HepG2 (cell line): ENCODE measurements around the gene FGF2. TPM values are rescaled to one million over a fixed set of nuclear protein-coding genes. Genes with fewer than 3 reads are reported as not detected.
A peak's percentile ranks its signal among the peaks of the same experiment; 100 is the strongest.

Experiments used
- ATAC-seq: fragments of 200-7000 bp; cut with Tn5 transposase; 3 replicates; pipeline ENCODE4 v1.9.1; 2020; ENCODE audit warnings: mild to moderate bottlenecking, moderate library complexity
- BruUV-seq: library from RNA; stranded (reverse); fragments of 400-500 nt; replicated peaks from 2 replicates; lab custom pipeline; 2021; lab: Mats Ljungman, UMichigan
- CTCF ChIA-PET: fragments of 300-600 bp; formaldehyde crosslinking; extraction: SDS; loops from one replicate; lab custom pipeline; 2021; ENCODE audit warnings: low total read pairs, inconsistent platforms, low intra/inter-chr PET ratio; lab: Yijun Ruan, JAX
- POLR2A ChIA-PET: fragments of 350-600 bp; sonication (Branson Sonifier 250); formaldehyde crosslinking; loops from one replicate; lab custom pipeline; 2020; ENCODE audit warnings: antibody characterized with exemption, inconsistent platforms; lab: Yijun Ruan, JAX
- DNase-seq: peaks from one replicate; pipeline ENCODE4 v3.0.0-alpha.2; 2015; ENCODE audit warnings: low spot score
- FAIRE-seq: peaks from 3 replicates; lab custom pipeline; 2011; peaks lifted over from hg19 to GRCh38; lab: Jason Lieb, UNC
- H2AFZ ChIP-seq: one replicate; pipeline ENCODE4 v1.6.1; 2011; ENCODE audit warnings: low read length, inconsistent platforms
- H3K27ac ChIP-seq: fragments of 300-600 bp; 3 replicates; pipeline ENCODE4 v1.8.0; 2011; ENCODE audit warnings: mixed run types, mild to moderate bottlenecking, mixed read lengths, low read length, inconsistent platforms; ENCODE audit not compliant: insufficient read depth; ENCODE audit errors: extremely low read length
- H3K27me3 ChIP-seq, 2 experiments: fragments of 200-600 bp in 1 of 2; 2 replicates in 1 of 2; 3 replicates in 1 of 2; pipeline versions ENCODE4 v1.6.0 to v1.8.0; 2011; ENCODE audit warnings: low read length in 2 of 2, mild to moderate bottlenecking in 2 of 2, moderate library complexity in 2 of 2, inconsistent platforms in 1 of 2; ENCODE audit not compliant: insufficient read depth in 2 of 2, control insufficient read depth in 1 of 2
- H3K36me3 ChIP-seq, 2 experiments: fragments of 200-600 bp in 1 of 2; replicated peaks in 1 of 2; 2 replicates in 1 of 2; 3 replicates in 1 of 2; pipeline versions ENCODE4 v1.5.1 to v1.8.0; 2011; ENCODE audit warnings: low read length in 2 of 2, inconsistent platforms in 1 of 2; ENCODE audit not compliant: insufficient read depth in 2 of 2, control insufficient read depth in 1 of 2
- H3K4me1 ChIP-seq: 2 replicates; pipeline ENCODE4 v1.5.1; 2012; ENCODE audit warnings: low read length, inconsistent platforms; ENCODE audit not compliant: insufficient read depth
- H3K4me2 ChIP-seq: 2 replicates; pipeline ENCODE4 v1.6.0; 2011; ENCODE audit warnings: low read depth, low read length, inconsistent platforms
- H3K4me3 ChIP-seq, 3 experiments: fragments of 200-600 bp in 1 of 3; sonication (generic), shearing (Covaris generic) in 1 of 3; replicated peaks in 1 of 3; 2 replicates each; pipeline ENCODE4 v1.5.1; 2011 to 2016; ENCODE audit warnings: low read length in 3 of 3, inconsistent platforms in 2 of 3, low read depth in 2 of 3, mild to moderate bottlenecking in 2 of 3, control low read depth in 1 of 3, mixed read lengths in 1 of 3; ENCODE audit not compliant: insufficient read depth in 1 of 3
- H3K79me2 ChIP-seq: one replicate; pipeline ENCODE4 v1.6.1; 2011; ENCODE audit warnings: low read length, inconsistent platforms; ENCODE audit not compliant: insufficient read depth
- H3K9ac ChIP-seq: 2 replicates; pipeline ENCODE4 v1.6.0; 2011; ENCODE audit warnings: mild to moderate bottlenecking, low read depth, low read length, inconsistent platforms; ENCODE audit not compliant: insufficient read depth
- H3K9me3 ChIP-seq: 2 replicates; pipeline ENCODE4 v1.5.1; 2012; ENCODE audit warnings: mild to moderate bottlenecking, low read length
- H4K20me1 ChIP-seq: 2 replicates; pipeline ENCODE4 v1.6.0; 2011; ENCODE audit warnings: inconsistent platforms, mild to moderate bottlenecking, low read length, moderate library complexity; ENCODE audit not compliant: insufficient read depth
- GFI1 ChIP-seq: sonication (generic); formaldehyde crosslinking; IDR thresholded peaks from 2 replicates; pipeline ENCODE4 v1.5.0; 2020; ENCODE audit warnings: missing genetic modification reagents, mild to moderate bottlenecking, borderline replicate concordance
- HCFC1 ChIP-seq: fragments of 150-350 bp; IDR thresholded peaks from 2 replicates; pipeline ENCODE4 v1.6.1; 2014; ENCODE audit warnings: low read depth, low read length
- HOXD1 ChIP-seq: sonication (generic); formaldehyde crosslinking; IDR thresholded peaks from 2 replicates; pipeline ENCODE4 v1.5.0; 2020; ENCODE audit warnings: missing genetic modification reagents
- LCORL ChIP-seq, 2 experiments: fragments of 450-650 bp in 1 of 2; sonication (generic) in 1 of 2; formaldehyde crosslinking in 1 of 2; IDR thresholded peaks; 2 replicates each; pipeline versions ENCODE4 v1.5.0 to v1.6.1; 2017 to 2020; ENCODE audit warnings: antibody characterized with exemption in 1 of 2, missing genetic modification reagents in 1 of 2
- PPARG ChIP-seq: conservative IDR thresholded peaks from 2 replicates; pipeline ENCODE4 v1.6.1; 2016; ENCODE audit warnings: missing biosample characterization, missing genetic modification reagents
- SRSF1 ChIP-seq: fragments of 200-400 bp; formaldehyde crosslinking; optimal IDR thresholded peaks from 2 replicates; pipeline ENCODE3; 2017; ENCODE audit warnings: mild to moderate bottlenecking, low read depth, low read length, moderate library complexity
- ZFP36 ChIP-seq: fragments of 150-350 bp; IDR thresholded peaks from 2 replicates; pipeline ENCODE4 v1.6.1; 2018; ENCODE audit warnings: borderline replicate concordance, low read length, low read depth; ENCODE audit not compliant: partially characterized antibody
- ZNF180 ChIP-seq: sonication (generic); formaldehyde crosslinking; IDR thresholded peaks from 2 replicates; pipeline ENCODE4 v1.4.0; 2020; ENCODE audit warnings: low read depth, missing genetic modification reagents, borderline replicate concordance
- ZNF512B ChIP-seq: sonication (generic); formaldehyde crosslinking; IDR thresholded peaks from 2 replicates; pipeline ENCODE4 v1.5.1; 2020; ENCODE audit warnings: missing genetic modification reagents, mild to moderate bottlenecking, borderline replicate concordance
- ZNF577 ChIP-seq: sonication (generic); formaldehyde crosslinking; IDR thresholded peaks from 2 replicates; pipeline ENCODE4 v1.4.0; 2020; ENCODE audit warnings: mild to moderate bottlenecking, low read depth, missing genetic modification reagents, borderline replicate concordance
- ZNF672 ChIP-seq: sonication (generic); formaldehyde crosslinking; IDR thresholded peaks from 2 replicates; pipeline ENCODE4 v1.8.1; 2022; ENCODE audit warnings: missing genetic modification reagents
- ZNF883 ChIP-seq: sonication (generic); formaldehyde crosslinking; IDR thresholded peaks from 2 replicates; pipeline ENCODE4 v1.5.1; 2020; ENCODE audit warnings: mild to moderate bottlenecking, missing genetic modification reagents; ENCODE audit errors: not compliant biosample characterization
- WGBS: methylation state at CpG from one replicate; pipeline ENCODE4 v1.1.6; 2017; ENCODE audit warnings: low lambda C conversion rate; 5-methylcytosine and 5-hydroxymethylcytosine counted together
- in situ Hi-C: cut with HindIII; loops from 2 replicates; pipeline ENCODE4 v1.10.0; 2017; ENCODE audit warnings: low pct_unique_long_range_greater_than_20kb; ENCODE audit not compliant: extremely low pct_ligation_motif_present
- intact Hi-C: fragments of 100-400 bp; cut with micrococcal nuclease; formaldehyde crosslinking; loops from one replicate; pipeline ENCODE4 v1.10.0; 2022; ENCODE audit not compliant: unreplicated experiment
- polyA plus RNA-seq, 8 experiments: library from polyadenylated mRNA; depleted of rRNA in 3 of 8; stranded (reverse) in 7 of 8; unstranded in 1 of 8; fragments of >200 nt; fragmentation: Illumina TruSeq in 4 of 8; extraction: Trizol in 4 of 8; gene quantifications; 2 replicates each; pipeline versions ENCODE4 v1.2.1 to v1.2.3, GENCODE V29; 2011 to 2016; ENCODE audit warnings: low read depth in 4 of 8, missing spikeins in 1 of 8, mixed read lengths in 1 of 8; ENCODE audit not compliant: insufficient read depth in 1 of 8
- total RNA-seq, 5 experiments: library from RNA; depleted of rRNA; stranded (reverse); fragments of >200 nt; fragmentation: Illumina TruSeq; extraction: Trizol; gene quantifications; 2 replicates each; pipeline ENCODE4 v1.2.3, GENCODE V29; 2016; ENCODE audit warnings: low read depth in 1 of 5

Gene FGF2
- total and polyA plus RNA-seq, 2 of the 13 experiments (the other 11 are each of a cell fraction or from before 2014, with no cell fraction given), result 0.01 to 0.02 TPM

- no peak for FAIRE-seq
- H3K9ac ChIP-seq, result no peak overlapping the region
- in situ Hi-C loops (no loop called here), intact Hi-C loops (no loop called here)
- H4K20me1 ChIP-seq, result no peaks in the 10 kb centered on the region
- no peaks in the 10 kb centered on the region for H3K27me3 ChIP-seq
- peak overlapping the region; percentile 64; the same call in 1 of the 2 replicates for H3K4me2 ChIP-seq
- H3K4me3 ChIP-seq, result no peak overlapping the region
- DNase-seq, result no peak
- H3K9me3 ChIP-seq, result no peaks in the 10 kb centered on the region
- ChIA-PET CTCF (no interaction called here), POLR2A (no interaction called here)
- H3K36me3 ChIP-seq, result no peaks in the 10 kb centered on the region
- peaks cover 15% of the 10 kb centered on the region for H3K4me1 ChIP-seq
- no peak overlapping the region for H2AFZ ChIP-seq
- H3K79me2 ChIP-seq, result no peaks in the 10 kb centered on the region
- ATAC-seq, result no peak
- TF ChIP-seq SRSF1 (no peak), ZNF577 (CRISPR knock-in tag) (no peak), HOXD1 (no peak), GFI1 (CRISPR knock-in tag) (no peak), LCORL (IDR thresholded peaks at IDR 0.05) (no peak), LCORL (CRISPR knock-in tag; IDR thresholded peaks at IDR 0.05) (no peak), ZNF512B (CRISPR knock-in tag) (no peak), ZNF883 (CRISPR knock-in tag) (no peak), HCFC1 (no peak), ZNF672 (CRISPR knock-in tag) (no peak), ZNF180 (CRISPR knock-in tag) (no peak), PPARG (CRISPR knock-in tag) (no peak), ZFP36 (no peak)
- no peak overlapping the region for H3K27ac ChIP-seq
- WGBS, result 0% methylated on average over 1 of the region's 1 CpG
- no TSS peak for BruUV-seq
Observed at GRCh38 chr4:122784261-122784660, 42.4 kb upstream of the FGF2 start.
